ENCODE data around the gene ZFYVE28. TPM values are rescaled to one million over a fixed set of nuclear protein-coding genes. Genes with fewer than 3 reads are reported as not detected.

ZFYVE28 gene
- total and polyA plus RNA-seq, 8 donors = 4.9 to 88.8 (median 7.3) TPM

GRCh38 chr4:2438822-2439718 lies 20.6 kb upstream of the ZFYVE28 start:
- WGBS, 5 donors = 81 to 90% (median 87%) methylated on average over 12 to 16 of the region's 16 CpGs
- TF ChIP-seq POLR2A (IDR thresholded peaks at IDR 0.05) (no peak), EP300 (IDR thresholded peaks at IDR 0.05) (no peak), POLR2AphosphoS5 (IDR thresholded peaks at IDR 0.05) (no peak)
- TF ChIP-seq, protein P1, sequence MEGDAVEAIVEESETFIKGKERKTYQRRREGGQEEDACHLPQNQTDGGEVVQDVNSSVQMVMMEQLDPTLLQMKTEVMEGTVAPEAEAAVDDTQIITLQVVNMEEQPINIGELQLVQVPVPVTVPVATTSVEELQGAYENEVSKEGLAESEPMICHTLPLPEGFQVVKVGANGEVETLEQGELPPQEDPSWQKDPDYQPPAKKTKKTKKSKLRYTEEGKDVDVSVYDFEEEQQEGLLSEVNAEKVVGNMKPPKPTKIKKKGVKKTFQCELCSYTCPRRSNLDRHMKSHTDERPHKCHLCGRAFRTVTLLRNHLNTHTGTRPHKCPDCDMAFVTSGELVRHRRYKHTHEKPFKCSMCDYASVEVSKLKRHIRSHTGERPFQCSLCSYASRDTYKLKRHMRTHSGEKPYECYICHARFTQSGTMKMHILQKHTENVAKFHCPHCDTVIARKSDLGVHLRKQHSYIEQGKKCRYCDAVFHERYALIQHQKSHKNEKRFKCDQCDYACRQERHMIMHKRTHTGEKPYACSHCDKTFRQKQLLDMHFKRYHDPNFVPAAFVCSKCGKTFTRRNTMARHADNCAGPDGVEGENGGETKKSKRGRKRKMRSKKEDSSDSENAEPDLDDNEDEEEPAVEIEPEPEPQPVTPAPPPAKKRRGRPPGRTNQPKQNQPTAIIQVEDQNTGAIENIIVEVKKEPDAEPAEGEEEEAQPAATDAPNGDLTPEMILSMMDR (IDR thresholded peaks at IDR 0.05) = no peak
- Histone ChIP-seq H3K9me3 (no peaks in the 10 kb centered on the region), H3K27ac (no peak overlapping the region), H3K36me3 (no peaks in the 10 kb centered on the region), H3K27me3 (peaks cover 0 to 5% (median 0%) of the 10 kb centered on the region in 3 donors), H3K4me3 (no peak overlapping the region), H3K4me1 (peaks cover 0 to 8% (median 1%) of the 10 kb centered on the region in 4 donors)
- DNase-seq = no peak
- intact Hi-C loops (cut with DNase I; ENCODE audit: low total_unique reads) = no loop called here

DNA sequence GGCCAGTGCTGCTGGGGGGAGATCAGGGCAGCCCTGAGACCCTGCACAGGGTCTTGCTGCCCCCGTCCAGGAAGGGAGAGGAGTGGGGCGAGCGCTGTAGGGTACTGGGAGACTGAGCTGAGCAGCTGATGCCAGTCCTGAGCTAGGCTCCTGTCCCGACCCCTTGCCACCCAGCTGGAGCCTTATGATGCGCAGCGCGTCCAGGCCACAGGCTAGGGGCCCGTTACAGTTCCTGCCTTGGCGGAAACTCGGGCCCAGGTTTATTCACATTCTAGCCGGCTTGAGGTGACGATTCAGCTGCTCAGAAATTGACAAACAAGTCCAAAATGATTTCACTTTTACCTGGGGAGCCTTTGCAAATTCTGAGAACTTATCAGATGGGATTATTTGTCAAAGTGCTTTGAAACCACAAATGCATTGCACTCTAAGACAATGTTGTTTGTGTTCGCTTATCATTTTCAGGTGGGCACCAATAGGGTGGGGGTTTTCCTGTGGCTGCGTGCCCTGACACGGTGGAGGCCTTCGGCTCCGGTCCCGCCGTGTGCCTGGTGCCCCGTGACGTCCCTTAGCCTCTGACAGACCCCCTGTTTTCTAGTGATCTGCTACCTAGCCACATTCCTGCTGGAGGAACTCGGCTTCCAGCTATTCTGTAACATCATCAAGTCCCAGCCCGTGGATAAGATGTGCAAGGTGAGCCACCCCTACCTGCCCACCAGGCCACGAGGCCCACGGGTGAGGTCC lies 19.2 kb upstream of the ZFYVE28 start:
- TF ChIP-seq, protein P1 (IDR thresholded peaks at IDR 0.05) = no peak
- TF ChIP-seq EP300 (IDR thresholded peaks at IDR 0.05) (no peak), POLR2A (IDR thresholded peaks at IDR 0.05) (no peak), POLR2AphosphoS5 (IDR thresholded peaks at IDR 0.05) (no peak)
- peaks cover 0 to 8% (median 1%) of the 10 kb centered on the region in 4 donors for H3K4me1 ChIP-seq
- WGBS, 5 donors = 49 to 76% (median 64%) methylated on average over 25 of the region's 25 CpGs
- peaks cover 0 to 15% (median 0%) of the 10 kb centered on the region in 3 donors for H3K27me3 ChIP-seq
- intact Hi-C loops (cut with DNase I; ENCODE audit: low total_unique reads) = no loop called here
- DNase-seq = no peak
- H3K9me3 ChIP-seq = no peaks in the 10 kb centered on the region
- no peaks in the 10 kb centered on the region for H3K36me3 ChIP-seq
- H3K4me3 ChIP-seq = no peak overlapping the region
- H3K27ac ChIP-seq = no peak overlapping the region

DNA sequence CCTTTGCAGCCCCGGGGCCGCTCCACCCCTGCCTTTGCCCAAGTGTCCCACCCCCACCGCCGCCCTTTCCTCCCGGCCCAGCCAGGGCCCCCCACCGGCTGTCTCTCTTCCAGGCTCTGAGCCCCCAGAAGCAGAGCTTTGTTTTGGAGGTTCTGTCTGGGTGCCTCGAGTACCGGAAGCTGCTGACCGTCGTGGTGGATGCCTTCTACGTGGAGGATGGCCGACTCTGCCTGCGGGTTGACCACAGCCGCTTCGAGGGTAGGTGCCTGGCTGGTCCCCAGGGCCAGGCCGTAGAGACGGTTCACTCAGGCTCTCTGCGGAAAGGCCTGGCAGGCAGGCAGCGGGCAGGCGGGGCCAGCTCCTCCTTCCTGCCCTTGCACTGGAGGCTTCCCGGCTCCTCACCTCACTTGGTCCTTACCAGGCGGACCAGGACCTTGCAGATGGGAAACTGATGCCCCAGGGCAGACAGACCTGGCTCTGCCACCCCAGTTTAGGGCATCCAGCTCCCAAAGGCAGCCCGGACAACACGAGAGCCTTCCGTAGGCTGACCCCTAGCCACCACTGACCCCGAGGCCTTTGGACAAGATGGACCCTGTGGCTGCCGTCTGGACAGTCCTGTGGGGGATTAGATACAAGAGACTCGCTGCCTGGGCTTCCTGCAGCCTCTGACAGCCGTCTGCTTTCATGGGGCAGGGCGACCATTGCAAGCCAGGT lies 18.5 kb upstream of the ZFYVE28 start:
- no peak overlapping the region for H3K4me3 ChIP-seq
- H3K4me1 ChIP-seq = peaks cover 0 to 7% (median 1%) of the 10 kb centered on the region in 4 donors
- 85 to 92% (median 88%) methylated on average over 19 to 30 of the region's 30 CpGs for WGBS, 5 donors
- no peak for DNase-seq
- intact Hi-C loops (cut with DNase I; ENCODE audit: low total_unique reads) = no loop called here
- no peaks in the 10 kb centered on the region for H3K9me3 ChIP-seq
- H3K27me3 ChIP-seq = peaks cover 0 to 10% (median 0%) of the 10 kb centered on the region in 3 donors
- no peak for TF ChIP-seq EP300 (IDR thresholded peaks at IDR 0.05)
- no peak for TF ChIP-seq POLR2A (IDR thresholded peaks at IDR 0.05)
- no peak for TF ChIP-seq POLR2AphosphoS5 (IDR thresholded peaks at IDR 0.05)
- TF ChIP-seq, protein P1 (IDR thresholded peaks at IDR 0.05) = no peak
- H3K36me3 ChIP-seq = no peaks in the 10 kb centered on the region
- no peak overlapping the region for H3K27ac ChIP-seq

DNA sequence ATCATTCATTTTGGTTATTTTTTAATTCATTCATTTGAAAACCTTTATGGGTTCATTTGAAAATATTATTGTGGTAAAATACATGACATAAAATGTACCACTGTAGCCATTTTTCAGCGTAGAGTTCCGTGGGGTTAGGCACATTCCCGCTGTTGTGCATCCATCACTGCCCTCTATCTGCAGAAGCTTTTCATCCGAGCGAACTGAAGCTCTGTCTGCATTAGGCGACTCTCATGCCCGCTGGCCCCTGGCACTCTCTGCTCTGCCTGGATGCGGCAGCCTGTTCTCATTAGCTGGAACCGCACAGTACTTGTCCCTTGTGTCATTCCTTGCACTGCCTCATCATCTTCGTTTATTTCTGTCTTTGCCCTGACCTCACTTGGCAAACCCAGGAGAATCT lies 17.9 kb upstream of the ZFYVE28 start:
- TF ChIP-seq POLR2AphosphoS5 (IDR thresholded peaks at IDR 0.05) (no peak), EP300 (IDR thresholded peaks at IDR 0.05) (no peak), POLR2A (IDR thresholded peaks at IDR 0.05) (no peak)
- TF ChIP-seq, protein P1 (IDR thresholded peaks at IDR 0.05) = no peak
- H3K36me3 ChIP-seq = no peaks in the 10 kb centered on the region
- WGBS, 5 donors = 57 to 78% (median 74%) methylated on average over 10 of the region's 10 CpGs

More for the DNA sequence above, 17.9 kb upstream of the ZFYVE28 start:
- DNase-seq = peak in 1 of 2 donors; percentile 31
- H3K4me1 ChIP-seq = peaks cover 0 to under 1% (median 0%) of the 10 kb centered on the region in 4 donors
- H3K9me3 ChIP-seq = no peaks in the 10 kb centered on the region
- intact Hi-C loops (cut with DNase I; ENCODE audit: low total_unique reads) = no loop called here
- H3K4me3 ChIP-seq = no peak overlapping the region
- H3K27me3 ChIP-seq = peaks cover 0 to 10% (median 0%) of the 10 kb centered on the region in 3 donors
- no peak overlapping the region for H3K27ac ChIP-seq

Measured in stomach (tissue), 9 donors.